NT2/D1 (cell line): ENCODE data around the gene KMT2C.

ENCODE experiments used
- SUZ12 ChIP-seq: IDR thresholded peaks from 2 replicates; pipeline ENCODE4 v1.6.1; 2011; ENCODE audit not compliant: insufficient read length, insufficient read depth; ENCODE audit errors: extremely low read depth
- YY1 ChIP-seq: IDR thresholded peaks from 2 replicates; pipeline ENCODE4 v1.6.1; 2011; ENCODE audit not compliant: insufficient read length, insufficient read depth
- ZNF274 ChIP-seq: IDR thresholded peaks from 2 replicates; pipeline ENCODE4 v1.6.1; 2011; ENCODE audit warnings: mild to moderate bottlenecking, low read depth, low read length

GRCh38 chr7:152112829-152113228 lies 323.0 kb downstream of the KMT2C start:
- TF ChIP-seq SUZ12, result no peak
- no peak for TF ChIP-seq ZNF274
- no peak for TF ChIP-seq YY1
